H1 (cell line): Measurements from ENCODE around the gene DLX5. TPM values are rescaled to one million over a fixed set of nuclear protein-coding genes. Genes with fewer than 3 reads are reported as not detected.

Experiments used
- ATF3 ChIP-seq: IDR thresholded peaks from 2 replicates; pipeline ENCODE4 v1.6.1; 2011; ENCODE audit warnings: low read depth, mild to moderate bottlenecking, low read length; ENCODE audit not compliant: insufficient read depth
- BACH1 ChIP-seq: IDR thresholded peaks from 2 replicates; pipeline ENCODE4 v1.6.1; 2012; ENCODE audit warnings: low read length, improper control_type of control experiment
- BRCA1 ChIP-seq: IDR thresholded peaks from 2 replicates; pipeline ENCODE4 v1.6.1; 2012; ENCODE audit warnings: low read depth, low read length, improper control_type of control experiment
- CBX5 ChIP-seq: fragments of 300-800, 300-1000 bp; sonication (generic); IDR thresholded peaks from 2 replicates; pipeline ENCODE4 v1.7.1; 2016; ENCODE audit warnings: antibody characterized with exemption, low read length, low read depth
- CBX8 ChIP-seq: fragments of 300-800, 300-1000 bp; sonication (generic); IDR thresholded peaks from 2 replicates; pipeline ENCODE4 v1.7.1; 2016; ENCODE audit warnings: low read depth, low read length, borderline replicate concordance
- CHD1 ChIP-seq: IDR thresholded peaks from 2 replicates; pipeline ENCODE4 v1.6.1; 2012; ENCODE audit warnings: low read depth, low read length, improper control_type of control experiment
- CREB1 ChIP-seq: IDR thresholded peaks from 2 replicates; pipeline ENCODE4 v1.6.1; 2012; ENCODE audit warnings: inconsistent platforms
- EZH2 ChIP-seq: fragments of 200-600 bp; sonication (generic); IDR thresholded peaks from 2 replicates; pipeline ENCODE4 v1.7.1; 2012; ENCODE audit warnings: low read depth, mild to moderate bottlenecking, moderate library complexity, low read length, inconsistent platforms; ENCODE audit not compliant: severe bottlenecking
- GABPA ChIP-seq: IDR thresholded peaks from 2 replicates; pipeline ENCODE4 v1.6.1; 2011; ENCODE audit warnings: mild to moderate bottlenecking, low read length, moderate library complexity, borderline replicate concordance; ENCODE audit not compliant: insufficient read depth
- JUND ChIP-seq: IDR thresholded peaks from 2 replicates; pipeline ENCODE4 v1.6.1; 2011; ENCODE audit warnings: mild to moderate bottlenecking, improper control_type of control experiment, low read length
- KDM1A ChIP-seq: fragments of 200-600, 300-600 bp; sonication (generic); IDR thresholded peaks from 2 replicates; pipeline ENCODE4 v1.7.1; 2016; ENCODE audit warnings: mild to moderate bottlenecking, low read length, borderline replicate concordance
- MAFK ChIP-seq: IDR thresholded peaks from 2 replicates; pipeline ENCODE4 v1.6.1; 2012; ENCODE audit warnings: low read depth, mild to moderate bottlenecking, improper control_type of control experiment, low read length
- NRF1 ChIP-seq: IDR thresholded peaks from 2 replicates; pipeline ENCODE4 v1.6.1; 2011; ENCODE audit warnings: mild to moderate bottlenecking, low read depth, low read length, improper control_type of control experiment
- POU5F1 ChIP-seq: IDR thresholded peaks from 2 replicates; pipeline ENCODE4 v1.6.1; 2011; ENCODE audit warnings: low read depth, mild to moderate bottlenecking, low read length, moderate library complexity
- RAD21 ChIP-seq, 2 experiments: IDR thresholded peaks in 1 of 2; conservative IDR thresholded peaks in 1 of 2; 2 replicates each; pipeline ENCODE4 v1.6.1; 2011; ENCODE audit warnings: low read depth in 2 of 2, low read length in 2 of 2, improper control_type of control experiment in 1 of 2, inconsistent platforms in 1 of 2, mild to moderate bottlenecking in 1 of 2, moderate library complexity in 1 of 2
- RFX5 ChIP-seq: IDR thresholded peaks from 2 replicates; pipeline ENCODE4 v1.6.1; 2011; ENCODE audit warnings: low read depth, low read length, improper control_type of control experiment, borderline replicate concordance
- SP4 ChIP-seq: IDR thresholded peaks from 2 replicates; pipeline ENCODE4 v1.6.1; 2012; ENCODE audit warnings: low read length, inconsistent platforms
- SUZ12 ChIP-seq: fragments of 200-600 bp; sonication (generic); IDR thresholded peaks from 2 replicates; pipeline ENCODE4 v1.6.1; 2012; ENCODE audit warnings: mild to moderate bottlenecking, inconsistent platforms, low read length, moderate library complexity, mixed read lengths
- TEAD4 ChIP-seq: IDR thresholded peaks from 2 replicates; pipeline ENCODE4 v1.6.1; 2012; ENCODE audit warnings: low read depth, low read length, inconsistent platforms, mixed read lengths
- USF2 ChIP-seq: IDR thresholded peaks from 2 replicates; pipeline ENCODE4 v1.6.1; 2011; ENCODE audit warnings: low read length, improper control_type of control experiment
- ZNF274 ChIP-seq: IDR thresholded peaks from 2 replicates; pipeline ENCODE4 v1.7.0; 2012; ENCODE audit warnings: low read length, borderline replicate concordance; ENCODE audit errors: extremely low read depth
- polyA plus RNA-seq, 7 experiments: library from polyadenylated mRNA; depleted of rRNA in 3 of 7; stranded (reverse) in 5 of 7; unstranded in 2 of 7; fragments of >200 nt in 5 of 7; fragments of 200-250 nt in 2 of 7; gene quantifications; 1 replicate in 5 of 7; 2 replicates in 1 of 7; 4 replicates in 1 of 7; pipeline versions ENCODE4 v1.2.1 to v1.2.3, GENCODE V29; 2011 to 2013; ENCODE audit warnings: missing spikeins in 2 of 7, mixed read lengths in 2 of 7
- total RNA-seq: library from RNA; stranded (reverse); fragmentation: NEBNext Ultra II Directional; extraction: Animal tissue kit (Norgen Biotek cat#: 25700); gene quantifications from 2 replicates; pipeline ENCODE4 v1.2.1, GENCODE V29; 2021
- TF ChIP-seq, protein P1 (sequence below): IDR thresholded peaks from 2 replicates; pipeline ENCODE4 v1.6.1; 2012; ENCODE audit warnings: inconsistent platforms

Gene DLX5
- total and polyA plus RNA-seq, 2 of the 8 experiments (the other 6 are each of a cell fraction or from before 2014, with no cell fraction given) = not detected

DNA sequence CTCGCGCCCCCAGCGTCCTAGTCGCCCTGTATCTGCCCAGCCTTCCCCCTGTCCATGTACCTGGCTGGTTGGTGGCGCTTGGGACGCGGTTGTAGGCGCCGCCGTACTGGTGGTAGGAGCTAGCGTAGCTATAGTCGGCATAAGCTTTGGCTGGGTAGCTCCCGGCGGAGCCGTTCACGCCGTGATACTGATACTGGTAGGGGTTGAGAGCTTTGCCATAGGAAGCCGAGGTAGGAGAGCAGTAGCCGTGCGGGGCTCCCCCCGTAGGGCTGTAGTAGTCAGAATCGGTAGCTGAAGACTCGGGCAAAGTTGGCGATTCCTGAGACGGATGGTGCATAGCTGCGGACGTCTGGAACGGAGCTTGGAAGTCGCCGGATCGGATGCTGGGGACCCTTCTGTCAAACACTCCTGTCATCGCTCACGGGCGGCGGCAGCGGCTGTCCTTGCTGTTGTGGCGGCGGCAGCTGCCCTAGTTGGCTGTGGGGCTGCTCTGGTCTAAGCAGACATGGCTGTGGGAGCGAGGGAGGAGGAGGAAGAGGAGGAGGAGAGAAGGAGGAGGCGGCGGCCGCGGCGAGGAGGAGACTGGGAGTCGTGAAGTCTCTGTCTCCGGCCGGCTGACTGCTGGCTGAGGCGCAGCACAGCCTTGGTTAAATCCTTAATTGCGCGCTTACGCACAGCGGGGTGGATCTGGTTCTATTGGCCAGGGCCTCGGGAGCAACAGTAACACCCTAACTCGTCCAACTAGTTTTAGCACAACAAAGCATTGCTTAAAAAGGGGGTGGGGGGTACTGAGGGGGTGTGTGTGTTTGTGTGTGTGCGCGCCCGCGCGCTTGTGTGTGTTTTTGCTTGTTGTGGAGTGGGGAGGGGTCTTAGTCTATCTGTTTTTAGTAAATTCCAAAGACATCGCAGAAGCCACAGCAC is at the start of gene DLX5 (continued):
- TF ChIP-seq GABPA = no peak
- no peak for TF ChIP-seq BACH1
- TF ChIP-seq CREB1 = peak; percentile 7; the same call in 1 of the 2 replicates
- TF ChIP-seq JUND = no peak
- TF ChIP-seq CBX5 = no peak
- no peak for TF ChIP-seq ZNF274
- TF ChIP-seq KDM1A = no peak; the same call in 1 of the 2 replicates
- no peak for TF ChIP-seq CBX8
- no peak for TF ChIP-seq RFX5
- no peak for TF ChIP-seq TEAD4
- no peak for TF ChIP-seq CHD1
- TF ChIP-seq EZH2 = peak; percentile 50
- TF ChIP-seq RAD21 (IDR thresholded peaks at IDR 0.05 in 1 of 2, conservative IDR thresholded peaks at IDR 0.05 in 1 of 2; ENCODE audit: low read depth in 2 of 2, low read length in 2 of 2) = 0 out of 4 replicates have a peak, but pooled peaks of 1 of the 2 experiments have one; percentile 2
- no peak for TF ChIP-seq ATF3
- TF ChIP-seq MAFK = no peak
- TF ChIP-seq BRCA1 = no peak
- no peak for TF ChIP-seq NRF1
- no peak for TF ChIP-seq SP4
- TF ChIP-seq USF2 = no peak
- no peak for TF ChIP-seq POU5F1
- peak; percentile 78 for TF ChIP-seq SUZ12
- TF ChIP-seq, protein P1, sequence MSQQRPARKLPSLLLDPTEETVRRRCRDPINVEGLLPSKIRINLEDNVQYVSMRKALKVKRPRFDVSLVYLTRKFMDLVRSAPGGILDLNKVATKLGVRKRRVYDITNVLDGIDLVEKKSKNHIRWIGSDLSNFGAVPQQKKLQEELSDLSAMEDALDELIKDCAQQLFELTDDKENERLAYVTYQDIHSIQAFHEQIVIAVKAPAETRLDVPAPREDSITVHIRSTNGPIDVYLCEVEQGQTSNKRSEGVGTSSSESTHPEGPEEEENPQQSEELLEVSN = no peak
